Karpas-422 (cell line): Measurements from ENCODE around the gene C16orf82. TPM values are rescaled to one million over a fixed set of nuclear protein-coding genes. Genes with fewer than 3 reads are reported as not detected.

Experiments used
- DNase-seq: peaks from one replicate; pipeline ENCODE4 v3.0.0-alpha.2; 2015
- H2AFZ ChIP-seq: fragments of 200-600 bp; sonication (generic); 2 replicates; pipeline ENCODE4 v1.6.1; 2014; ENCODE audit warnings: antibody characterized with exemption, low read length, mixed read lengths
- H3K27ac ChIP-seq: fragments of 200-600 bp; sonication (generic); 2 replicates; pipeline ENCODE4 v1.5.1; 2014; ENCODE audit warnings: mild to moderate bottlenecking, low read length, moderate library complexity
- H3K27me3 ChIP-seq: fragments of 200-600 bp; sonication (generic); 2 replicates; pipeline ENCODE4 v1.6.1; 2014; ENCODE audit warnings: low read length, mixed read lengths
- H3K36me3 ChIP-seq: fragments of 200-600 bp; sonication (generic); 2 replicates; pipeline ENCODE4 v1.6.1; 2014; ENCODE audit warnings: low read length, mixed read lengths; ENCODE audit not compliant: insufficient read depth
- H3K4me1 ChIP-seq: fragments of 200-600 bp; sonication (generic); 2 replicates; pipeline ENCODE4 v1.6.1; 2014; ENCODE audit warnings: mild to moderate bottlenecking, low read length, mixed read lengths
- H3K4me2 ChIP-seq: fragments of 200-600 bp; sonication (generic); 2 replicates; pipeline ENCODE4 v1.6.1; 2014; ENCODE audit warnings: low read length, low read depth, mild to moderate bottlenecking; ENCODE audit not compliant: poor library complexity, severe bottlenecking
- H3K4me3 ChIP-seq: fragments of 200-600 bp; sonication (generic); 2 replicates; pipeline ENCODE4 v1.5.1; 2014; ENCODE audit warnings: mild to moderate bottlenecking, antibody characterized with exemption, low read length, mixed read lengths
- H3K79me2 ChIP-seq: fragments of 200-600 bp; sonication (generic); 2 replicates; pipeline ENCODE4 v1.6.1; 2014; ENCODE audit warnings: mild to moderate bottlenecking, low read length, mixed read lengths
- H3K9ac ChIP-seq: fragments of 200-600 bp; sonication (generic); 2 replicates; pipeline ENCODE4 v1.6.0; 2014; ENCODE audit warnings: low read length
- H3K9me2 ChIP-seq: fragments of 200-600 bp; sonication (generic), shearing (Covaris generic); replicated peaks from 2 replicates; pipeline ENCODE4 v1.6.0; 2014; ENCODE audit warnings: mild to moderate bottlenecking, low read length, moderate library complexity; ENCODE audit not compliant: insufficient read depth
- H3K9me3 ChIP-seq: fragments of 300-700, 200-600 bp; sonication (generic); 2 replicates; pipeline ENCODE4 v1.6.1; 2014; ENCODE audit warnings: low read length, mixed read lengths
- H4K20me1 ChIP-seq: fragments of 200-600 bp; sonication (generic); 2 replicates; pipeline ENCODE4 v1.6.1; 2014; ENCODE audit warnings: mild to moderate bottlenecking, antibody characterized with exemption, low read length, low read depth; ENCODE audit not compliant: insufficient read depth
- total RNA-seq: library from RNA; depleted of rRNA; stranded (reverse); fragments of >200 nt; shearing (Covaris generic); gene quantifications from 2 replicates; pipeline ENCODE4 v1.2.3, GENCODE V29; 2014; ENCODE audit warnings: low replicate concordance

The C16orf82 gene
- total RNA-seq, 1 experiment from 2014 or later: not detected

GRCh38 chr16:27040732-27041131 lies 26.0 kb upstream of the C16orf82 start:
- no peaks in the 10 kb centered on the region for H3K9me2 ChIP-seq
- no peak overlapping the region for H3K4me2 ChIP-seq
- no peak for DNase-seq

GRCh38 chr16:27046958-27047518 lies 19.7 kb upstream of the C16orf82 start:
- Histone ChIP-seq H3K9me2 (no peaks in the 10 kb centered on the region), H4K20me1 (no peaks in the 10 kb centered on the region), H2AFZ (no peak overlapping the region), H3K27me3 (no peaks in the 10 kb centered on the region), H3K27ac (no peak overlapping the region), H3K4me2 (no peak overlapping the region), H3K9me3 (no peaks in the 10 kb centered on the region), H3K79me2 (no peaks in the 10 kb centered on the region), H3K4me1 (no peaks in the 10 kb centered on the region), H3K4me3 (no peak overlapping the region), H3K9ac (no peak overlapping the region), H3K36me3 (no peaks in the 10 kb centered on the region)
- DNase-seq: no peak

More at GRCh38 chr16:27040732-27041131, 26.0 kb upstream of the C16orf82 start:
- Histone ChIP-seq H3K4me1 (no peaks in the 10 kb centered on the region), H3K36me3 (no peaks in the 10 kb centered on the region), H3K27ac (no peak overlapping the region), H3K79me2 (no peaks in the 10 kb centered on the region), H3K9me3 (no peaks in the 10 kb centered on the region), H3K9ac (no peak overlapping the region), H3K27me3 (no peaks in the 10 kb centered on the region), H2AFZ (no peak overlapping the region), H4K20me1 (no peaks in the 10 kb centered on the region), H3K4me3 (no peak overlapping the region)

- no peak overlapping the region for H3K4me2 ChIP-seq
- no peak overlapping the region for H3K4me3 ChIP-seq
- H3K79me2 ChIP-seq: no peaks in the 10 kb centered on the region
- no peak overlapping the region for H3K9ac ChIP-seq
- H3K9me3 ChIP-seq: no peaks in the 10 kb centered on the region
- no peaks in the 10 kb centered on the region for H3K27me3 ChIP-seq
- no peaks in the 10 kb centered on the region for H4K20me1 ChIP-seq
- DNase-seq: no peak
- H3K36me3 ChIP-seq: no peaks in the 10 kb centered on the region
- H3K4me1 ChIP-seq: no peaks in the 10 kb centered on the region
- no peak overlapping the region for H3K27ac ChIP-seq
- no peaks in the 10 kb centered on the region for H3K9me2 ChIP-seq
- no peak overlapping the region for H2AFZ ChIP-seq
Measured at GRCh38 chr16:27048316-27048715, 18.4 kb upstream of the C16orf82 start.

DNA sequence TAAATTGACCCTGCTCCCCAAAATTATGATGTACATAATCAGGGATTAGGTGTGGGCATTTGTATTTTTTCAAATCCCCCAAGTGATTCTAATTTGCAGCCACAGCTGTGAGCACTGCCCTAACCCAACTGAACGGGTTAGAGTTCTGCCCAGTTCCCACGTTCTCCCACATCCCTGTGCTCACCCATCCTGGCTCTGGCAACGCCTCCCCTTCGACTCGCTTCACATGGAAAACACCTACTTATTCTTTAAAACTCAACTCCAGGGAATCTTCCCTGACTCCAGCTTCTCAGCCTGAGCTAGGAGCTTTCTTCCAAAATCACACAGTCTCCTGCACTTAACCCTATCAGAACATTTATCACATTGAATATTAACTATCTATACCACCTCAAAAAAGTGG lies 17.6 kb upstream of the C16orf82 start:
- H4K20me1 ChIP-seq: no peaks in the 10 kb centered on the region
- H3K27me3 ChIP-seq: no peaks in the 10 kb centered on the region
- no peak overlapping the region for H3K4me2 ChIP-seq
- no peak overlapping the region for H3K27ac ChIP-seq
- H3K9ac ChIP-seq: no peak overlapping the region
- H3K9me3 ChIP-seq: no peaks in the 10 kb centered on the region
- no peak overlapping the region for H2AFZ ChIP-seq
- H3K36me3 ChIP-seq: no peaks in the 10 kb centered on the region
- no peak for DNase-seq
- no peaks in the 10 kb centered on the region for H3K4me1 ChIP-seq
- H3K9me2 ChIP-seq: no peaks in the 10 kb centered on the region
- no peak overlapping the region for H3K4me3 ChIP-seq
- H3K79me2 ChIP-seq: no peaks in the 10 kb centered on the region

GRCh38 chr16:27052007-27052406 lies 14.7 kb upstream of the C16orf82 start:
- Histone ChIP-seq H3K4me3 (no peak overlapping the region), H3K4me1 (no peaks in the 10 kb centered on the region), H2AFZ (no peak overlapping the region), H4K20me1 (no peaks in the 10 kb centered on the region), H3K27me3 (no peaks in the 10 kb centered on the region), H3K9me3 (no peaks in the 10 kb centered on the region), H3K27ac (no peak overlapping the region), H3K9me2 (no peaks in the 10 kb centered on the region), H3K36me3 (no peaks in the 10 kb centered on the region), H3K79me2 (no peaks in the 10 kb centered on the region), H3K9ac (no peak overlapping the region), H3K4me2 (no peak overlapping the region)
- DNase-seq: no peak

GRCh38 chr16:27053996-27054395 lies 12.7 kb upstream of the C16orf82 start:
- Histone ChIP-seq H3K79me2 (no peaks in the 10 kb centered on the region), H3K27me3 (no peaks in the 10 kb centered on the region), H4K20me1 (no peaks in the 10 kb centered on the region), H3K4me3 (no peak overlapping the region), H2AFZ (no peak overlapping the region), H3K4me2 (no peak overlapping the region), H3K27ac (no peak overlapping the region), H3K4me1 (no peaks in the 10 kb centered on the region), H3K9me3 (no peaks in the 10 kb centered on the region), H3K9me2 (no peaks in the 10 kb centered on the region), H3K9ac (no peak overlapping the region), H3K36me3 (no peaks in the 10 kb centered on the region)
- no peak for DNase-seq

DNA sequence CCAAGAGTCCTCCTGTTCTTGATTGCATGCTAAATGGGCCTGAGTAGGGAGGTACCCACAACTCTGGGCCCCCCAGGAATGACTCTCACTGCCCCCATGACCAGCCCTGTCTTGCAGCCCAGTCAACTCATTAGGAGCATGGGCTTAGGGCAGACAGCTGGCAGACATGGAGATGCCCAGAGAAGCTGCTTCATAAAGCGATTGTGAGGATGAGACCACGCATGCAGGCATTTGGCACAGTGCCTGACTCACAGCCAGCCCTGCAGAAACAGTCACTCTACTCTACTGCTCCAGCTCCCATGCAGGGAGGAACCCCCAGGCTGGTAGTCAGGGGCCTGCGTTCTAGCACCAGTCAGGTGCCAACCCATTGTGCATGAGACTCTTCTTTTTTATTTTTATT lies 8.4 kb upstream of the C16orf82 start:
- Histone ChIP-seq H3K9me2 (no peaks in the 10 kb centered on the region), H3K36me3 (no peaks in the 10 kb centered on the region), H3K4me2 (no peak overlapping the region), H3K27me3 (no peaks in the 10 kb centered on the region), H3K4me3 (no peak overlapping the region), H3K79me2 (no peaks in the 10 kb centered on the region), H3K27ac (no peak overlapping the region), H3K4me1 (no peaks in the 10 kb centered on the region), H3K9me3 (no peaks in the 10 kb centered on the region), H2AFZ (no peak overlapping the region), H3K9ac (no peak overlapping the region), H4K20me1 (no peaks in the 10 kb centered on the region)
- no peak for DNase-seq

DNA sequence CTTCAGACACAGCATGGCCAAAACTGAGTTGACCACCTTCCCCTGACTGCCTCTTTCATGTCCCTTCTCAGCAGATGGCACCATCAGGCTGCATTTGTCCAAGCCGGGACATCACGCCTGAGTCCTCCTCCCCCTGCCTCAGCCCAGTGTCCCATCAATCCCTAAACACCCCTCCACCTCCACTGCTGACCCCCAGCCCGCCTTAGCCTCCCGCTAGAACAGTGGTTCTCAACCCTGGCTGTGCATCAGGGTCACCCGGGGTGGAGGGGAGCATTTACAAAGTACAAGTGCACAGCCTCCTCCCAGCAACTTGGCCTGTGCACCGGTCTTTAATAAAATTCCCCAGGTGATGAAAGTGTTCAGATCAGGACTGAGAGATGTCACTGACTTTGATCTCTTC lies 4.0 kb downstream of the C16orf82 start:
- H3K27ac ChIP-seq: no peak overlapping the region
- no peaks in the 10 kb centered on the region for H3K9me2 ChIP-seq
- no peaks in the 10 kb centered on the region for H3K4me1 ChIP-seq
- DNase-seq: no peak
- no peaks in the 10 kb centered on the region for H3K27me3 ChIP-seq
- H2AFZ ChIP-seq: no peak overlapping the region
- no peak overlapping the region for H3K9ac ChIP-seq
- H3K4me2 ChIP-seq: no peak overlapping the region
- H4K20me1 ChIP-seq: no peaks in the 10 kb centered on the region
- no peaks in the 10 kb centered on the region for H3K79me2 ChIP-seq
- no peaks in the 10 kb centered on the region for H3K9me3 ChIP-seq
- no peaks in the 10 kb centered on the region for H3K36me3 ChIP-seq
- H3K4me3 ChIP-seq: no peak overlapping the region

DNA sequence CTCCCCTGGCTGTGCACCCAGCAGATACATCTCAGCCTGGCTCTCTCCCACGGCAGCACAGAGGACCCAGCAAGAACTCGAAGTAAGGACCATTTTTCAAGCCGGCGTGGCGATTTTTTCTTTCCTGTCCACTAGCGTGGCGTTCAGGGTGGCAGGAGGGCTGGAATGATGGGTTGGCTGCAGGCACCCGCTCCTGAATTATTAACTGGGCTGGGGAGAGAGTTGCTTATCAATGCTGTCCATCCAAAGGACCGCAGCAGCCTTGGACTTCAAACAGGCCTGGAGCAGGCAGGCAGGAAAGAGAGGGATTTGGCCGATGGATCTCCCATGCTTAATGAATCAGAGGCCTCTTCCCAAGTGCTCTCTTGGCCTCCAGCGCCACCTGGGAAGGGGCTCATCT lies 7.0 kb downstream of the C16orf82 start:
- H4K20me1 ChIP-seq: no peaks in the 10 kb centered on the region
- no peaks in the 10 kb centered on the region for H3K9me2 ChIP-seq
- no peaks in the 10 kb centered on the region for H3K4me1 ChIP-seq
- no peaks in the 10 kb centered on the region for H3K36me3 ChIP-seq
- H3K27ac ChIP-seq: no peak overlapping the region
- no peaks in the 10 kb centered on the region for H3K27me3 ChIP-seq
- DNase-seq: no peak
- no peak overlapping the region for H3K4me2 ChIP-seq
- H2AFZ ChIP-seq: no peak overlapping the region
- H3K79me2 ChIP-seq: no peaks in the 10 kb centered on the region
- no peak overlapping the region for H3K4me3 ChIP-seq
- H3K9ac ChIP-seq: no peak overlapping the region
- no peaks in the 10 kb centered on the region for H3K9me3 ChIP-seq
